ENCODE data around the gene MT1A.

DNA sequence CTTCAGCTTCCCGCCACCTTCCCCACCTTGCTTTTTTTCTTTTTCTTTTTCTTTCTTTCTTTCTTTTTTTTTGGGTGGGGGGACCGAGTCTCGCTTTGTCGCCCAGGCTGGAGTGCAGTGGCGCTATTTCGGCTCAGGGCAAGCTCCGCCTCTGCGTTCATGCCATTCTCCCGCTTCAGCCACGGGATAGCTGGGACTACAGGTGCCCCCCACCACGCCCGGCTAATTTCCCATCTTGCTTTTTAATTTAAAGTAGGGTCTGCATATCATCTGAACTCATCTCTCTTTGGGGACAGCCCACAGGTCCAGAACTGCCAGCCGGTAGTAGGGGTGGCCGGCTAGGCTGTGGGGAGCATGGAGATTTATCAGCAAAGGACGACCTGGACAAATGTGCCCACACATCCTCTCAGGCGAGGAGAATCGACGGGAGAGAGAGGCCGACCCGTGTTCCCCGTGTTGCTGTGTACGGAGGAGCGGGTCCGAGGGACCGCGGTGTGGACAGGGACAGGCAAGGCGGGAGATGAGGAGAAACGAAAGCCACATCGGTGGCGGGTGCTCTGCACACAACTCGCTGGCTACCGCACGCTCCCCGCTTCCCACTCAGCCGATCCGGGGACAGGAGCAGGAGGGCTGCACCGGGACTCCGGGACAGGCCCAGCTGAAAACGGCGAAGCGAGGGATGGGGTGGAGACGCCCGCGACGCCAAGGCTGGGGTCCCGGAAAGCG lies 3.6 kb upstream of the MT1A start:
- TF ChIP-seq, protein P1, sequence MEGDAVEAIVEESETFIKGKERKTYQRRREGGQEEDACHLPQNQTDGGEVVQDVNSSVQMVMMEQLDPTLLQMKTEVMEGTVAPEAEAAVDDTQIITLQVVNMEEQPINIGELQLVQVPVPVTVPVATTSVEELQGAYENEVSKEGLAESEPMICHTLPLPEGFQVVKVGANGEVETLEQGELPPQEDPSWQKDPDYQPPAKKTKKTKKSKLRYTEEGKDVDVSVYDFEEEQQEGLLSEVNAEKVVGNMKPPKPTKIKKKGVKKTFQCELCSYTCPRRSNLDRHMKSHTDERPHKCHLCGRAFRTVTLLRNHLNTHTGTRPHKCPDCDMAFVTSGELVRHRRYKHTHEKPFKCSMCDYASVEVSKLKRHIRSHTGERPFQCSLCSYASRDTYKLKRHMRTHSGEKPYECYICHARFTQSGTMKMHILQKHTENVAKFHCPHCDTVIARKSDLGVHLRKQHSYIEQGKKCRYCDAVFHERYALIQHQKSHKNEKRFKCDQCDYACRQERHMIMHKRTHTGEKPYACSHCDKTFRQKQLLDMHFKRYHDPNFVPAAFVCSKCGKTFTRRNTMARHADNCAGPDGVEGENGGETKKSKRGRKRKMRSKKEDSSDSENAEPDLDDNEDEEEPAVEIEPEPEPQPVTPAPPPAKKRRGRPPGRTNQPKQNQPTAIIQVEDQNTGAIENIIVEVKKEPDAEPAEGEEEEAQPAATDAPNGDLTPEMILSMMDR (IDR thresholded peaks at IDR 0.05; ENCODE audit: low read depth, low read length) = no peak
- TF ChIP-seq POLR2A (IDR thresholded peaks at IDR 0.05; ENCODE audit: extremely low read depth, insufficient read length) (no peak), MAX (IDR thresholded peaks at IDR 0.05; ENCODE audit: low read depth, low read length) (no peak), MYC (IDR thresholded peaks at IDR 0.05; ENCODE audit: low read depth, low read length) (no peak)
